Transverse colon (tissue), 4 donors: ENCODE measurements around the gene GNB1L. TPM values are rescaled to one million over a fixed set of nuclear protein-coding genes. Genes with fewer than 3 reads are reported as not detected.

Experiments used
- DNase-seq: peaks from one replicate; pipeline ENCODE4 v3.0.0-alpha.2; 2019
- H3K27ac ChIP-seq, 4 donors: fragments of 200-600 bp; sonication (generic); 2 replicates each; pipeline ENCODE4 v1.5.1; 2016 to 2018; ENCODE audit warnings: inconsistent platforms in 4 of 4
- H3K27me3 ChIP-seq: fragments of 200-600 bp; sonication (generic); 2 replicates; pipeline ENCODE4 v1.5.1; 2017; ENCODE audit warnings: inconsistent platforms
- H3K36me3 ChIP-seq, 4 donors: fragments of 200-600 bp; sonication (generic); 2 replicates each; pipeline ENCODE4 v1.5.1; 2017 to 2019; ENCODE audit warnings: inconsistent platforms in 4 of 4
- H3K4me1 ChIP-seq, 4 donors: fragments of 200-600 bp; sonication (generic); 2 replicates each; pipeline ENCODE4 v1.5.1; 2017 to 2020; ENCODE audit warnings: inconsistent platforms in 4 of 4
- H3K4me3 ChIP-seq, 4 donors: fragments of 200-600 bp; sonication (generic); 1 replicate in 1 of 4; 2 replicates in 3 of 4; pipeline versions ENCODE4 v1.5.1 to v1.6.1; 2017 to 2019; ENCODE audit warnings: inconsistent platforms in 4 of 4
- H3K9me3 ChIP-seq, 2 donors: fragments of 200-600 bp; sonication (generic); 2 replicates each; pipeline ENCODE4 v1.5.1; 2017 to 2019; ENCODE audit warnings: inconsistent platforms in 2 of 2
- EP300 ChIP-seq: sonication (generic); formaldehyde crosslinking; IDR thresholded peaks from one replicate; pipeline ENCODE4 v1.6.1; 2017; ENCODE audit warnings: antibody characterized with exemption, low read depth
- POLR2A ChIP-seq: fragments of 450-650 bp; IDR thresholded peaks from one replicate; pipeline ENCODE4 v1.6.1; 2016; ENCODE audit warnings: antibody characterized with exemption, mild to moderate bottlenecking, moderate library complexity
- POLR2AphosphoS5 ChIP-seq, 3 donors: sonication (generic); formaldehyde crosslinking; IDR thresholded peaks; one replicate each; pipeline ENCODE4 v1.6.1; 2016; ENCODE audit warnings: antibody characterized with exemption in 3 of 3
- WGBS, 2 donors: methylation state at CpG; one replicate each; pipeline ENCODE4 v1.1.5; 2018; ENCODE audit warnings: low coverage in 1 of 2; 5-methylcytosine and 5-hydroxymethylcytosine counted together
- in situ Hi-C, 4 donors: fragments of 200-750 bp; cut with MboI; loops; one replicate each; pipeline versions ENCODE4 v1.15.0 to v1.15.1; 2017; ENCODE audit warnings: low sequenced_read_pairs in 3 of 4, low pct_ligation_motif_present in 1 of 4, low pct_unique_long_range_greater_than_20kb in 1 of 4
- intact Hi-C: fragments of 100-400 bp; cut with DNase I; formaldehyde crosslinking; loops from one replicate; pipeline ENCODE4 v1.15.1; 2023; ENCODE audit warnings: low total_unique reads
- total RNA-seq, 4 donors: library from RNA; depleted of rRNA; stranded (reverse); fragments of >200 nt; gene quantifications; one replicate each; pipeline ENCODE4 v1.1.0, GENCODE V29; 2016
- TF ChIP-seq, protein P1 (sequence below), 5 experiments: fragments of 200-600 bp in 3 of 5; fragments of 450-650 bp in 2 of 5; sonication (generic) in 3 of 5; IDR thresholded peaks; 1 replicate in 2 of 5; 2 replicates in 3 of 5; pipeline ENCODE4 v1.5.1; 2016 to 2017; ENCODE audit warnings: antibody characterized with exemption in 5 of 5, inconsistent platforms in 3 of 5, mild to moderate bottlenecking in 2 of 5, moderate library complexity in 1 of 5

The GNB1L gene
- total RNA-seq, 4 donors from 2014 or later, result 0.80 to 4.8 (median 2.8) TPM

- H3K4me1 ChIP-seq, result no peaks in the 10 kb centered on the region
- no peak for DNase-seq
- no peaks in the 10 kb centered on the region for H3K27me3 ChIP-seq
- H3K4me3 ChIP-seq, result no peak overlapping the region
- no peak for TF ChIP-seq POLR2A
- no peak for TF ChIP-seq EP300
- no peak for TF ChIP-seq POLR2AphosphoS5 (IDR thresholded peaks at IDR 0.05)
- TF ChIP-seq, protein P1, sequence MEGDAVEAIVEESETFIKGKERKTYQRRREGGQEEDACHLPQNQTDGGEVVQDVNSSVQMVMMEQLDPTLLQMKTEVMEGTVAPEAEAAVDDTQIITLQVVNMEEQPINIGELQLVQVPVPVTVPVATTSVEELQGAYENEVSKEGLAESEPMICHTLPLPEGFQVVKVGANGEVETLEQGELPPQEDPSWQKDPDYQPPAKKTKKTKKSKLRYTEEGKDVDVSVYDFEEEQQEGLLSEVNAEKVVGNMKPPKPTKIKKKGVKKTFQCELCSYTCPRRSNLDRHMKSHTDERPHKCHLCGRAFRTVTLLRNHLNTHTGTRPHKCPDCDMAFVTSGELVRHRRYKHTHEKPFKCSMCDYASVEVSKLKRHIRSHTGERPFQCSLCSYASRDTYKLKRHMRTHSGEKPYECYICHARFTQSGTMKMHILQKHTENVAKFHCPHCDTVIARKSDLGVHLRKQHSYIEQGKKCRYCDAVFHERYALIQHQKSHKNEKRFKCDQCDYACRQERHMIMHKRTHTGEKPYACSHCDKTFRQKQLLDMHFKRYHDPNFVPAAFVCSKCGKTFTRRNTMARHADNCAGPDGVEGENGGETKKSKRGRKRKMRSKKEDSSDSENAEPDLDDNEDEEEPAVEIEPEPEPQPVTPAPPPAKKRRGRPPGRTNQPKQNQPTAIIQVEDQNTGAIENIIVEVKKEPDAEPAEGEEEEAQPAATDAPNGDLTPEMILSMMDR (IDR thresholded peaks at IDR 0.05), result no peak
- WGBS, 2 donors, result 91% methylated on average over 17 of the region's 18 CpGs; no CpG with 5 or more reads in 1 of the 2 donors
- H3K36me3 ChIP-seq, result no peaks in the 10 kb centered on the region
- intact Hi-C loops (no loop called here), in situ Hi-C loops (no loop called here)
- no peaks in the 10 kb centered on the region for H3K9me3 ChIP-seq
- no peak overlapping the region for H3K27ac ChIP-seq
These were observed 33.7 kb downstream of the GNB1L start for GRCh38 chr22:19820880-19821522.

DNA sequence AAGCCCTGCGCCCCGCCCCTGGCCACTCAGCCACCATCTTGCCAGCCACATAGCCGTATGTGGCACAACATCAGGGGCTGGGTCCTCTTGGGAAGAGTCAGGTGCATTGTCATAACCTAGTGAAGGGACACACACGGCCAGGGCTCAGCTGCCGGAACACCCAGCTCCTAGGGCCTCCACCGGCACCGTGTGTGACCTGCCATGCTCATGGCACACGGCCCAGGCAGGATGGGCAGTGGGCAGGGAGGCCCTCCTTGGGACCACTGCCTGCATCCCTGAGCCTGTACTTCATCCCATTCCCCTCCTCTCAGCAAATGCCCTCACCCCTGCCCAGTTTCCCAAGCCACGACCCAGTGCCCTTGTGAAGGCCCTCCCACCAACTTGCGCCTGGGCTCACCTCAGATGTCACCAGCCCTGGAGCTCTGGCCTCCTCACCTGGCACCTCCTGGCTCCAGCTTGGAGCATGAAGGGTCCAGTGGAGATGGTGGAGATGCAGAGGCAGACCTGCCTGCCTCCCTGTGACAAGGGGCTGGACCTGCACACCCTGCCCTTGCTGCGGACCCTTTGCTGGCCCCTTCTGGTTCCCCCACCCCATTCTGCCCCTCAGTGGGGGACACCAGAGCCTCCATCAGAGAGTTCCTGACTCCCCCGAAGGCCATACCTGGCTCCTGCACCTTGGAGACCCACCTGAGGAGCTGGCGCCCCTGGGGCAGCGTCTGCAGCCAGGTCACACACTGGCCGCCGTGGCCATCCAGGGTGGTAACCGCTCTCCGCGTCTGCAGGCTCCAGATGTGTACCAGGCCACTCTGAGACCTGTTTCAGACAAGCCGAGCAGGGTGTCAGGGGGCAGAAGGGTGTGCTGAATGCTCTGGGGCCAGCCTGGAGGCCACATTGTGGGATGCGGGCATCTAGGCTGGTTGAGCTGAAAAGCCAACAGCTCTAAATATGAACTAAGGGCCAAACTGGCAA lies 34.5 kb downstream of the GNB1L start:
- in situ Hi-C loops (no loop called here), intact Hi-C loops (no loop called here)
- no peak overlapping the region for H3K4me3 ChIP-seq
- H3K4me1 ChIP-seq, result no peaks in the 10 kb centered on the region
- no peak overlapping the region for H3K27ac ChIP-seq
- H3K27me3 ChIP-seq, result no peaks in the 10 kb centered on the region
- WGBS, 2 donors, result 93 to 100% methylated on average over 5 to 18 of the region's 21 CpGs
- no peaks in the 10 kb centered on the region for H3K36me3 ChIP-seq
- no peak for DNase-seq
- no peak for TF ChIP-seq EP300
- no peaks in the 10 kb centered on the region for H3K9me3 ChIP-seq

- 93% methylated on average over 13 of the region's 14 CpGs; no CpG with 5 or more reads in 1 of the 2 donors for WGBS, 2 donors
- Histone ChIP-seq H3K4me3 (no peak overlapping the region), H3K27ac (no peak overlapping the region), H3K9me3 (no peaks in the 10 kb centered on the region), H3K4me1 (no peaks in the 10 kb centered on the region), H3K27me3 (no peaks in the 10 kb centered on the region), H3K36me3 (no peaks in the 10 kb centered on the region)
- TF ChIP-seq POLR2A (no peak), EP300 (no peak), POLR2AphosphoS5 (IDR thresholded peaks at IDR 0.05) (no peak)
- TF ChIP-seq, protein P1 (IDR thresholded peaks at IDR 0.05), result no peak
- in situ Hi-C loops (no loop called here), intact Hi-C loops (no loop called here)
- DNase-seq, result no peak
These were observed 35.3 kb downstream of the GNB1L start for GRCh38 chr22:19819208-19819910.

DNA sequence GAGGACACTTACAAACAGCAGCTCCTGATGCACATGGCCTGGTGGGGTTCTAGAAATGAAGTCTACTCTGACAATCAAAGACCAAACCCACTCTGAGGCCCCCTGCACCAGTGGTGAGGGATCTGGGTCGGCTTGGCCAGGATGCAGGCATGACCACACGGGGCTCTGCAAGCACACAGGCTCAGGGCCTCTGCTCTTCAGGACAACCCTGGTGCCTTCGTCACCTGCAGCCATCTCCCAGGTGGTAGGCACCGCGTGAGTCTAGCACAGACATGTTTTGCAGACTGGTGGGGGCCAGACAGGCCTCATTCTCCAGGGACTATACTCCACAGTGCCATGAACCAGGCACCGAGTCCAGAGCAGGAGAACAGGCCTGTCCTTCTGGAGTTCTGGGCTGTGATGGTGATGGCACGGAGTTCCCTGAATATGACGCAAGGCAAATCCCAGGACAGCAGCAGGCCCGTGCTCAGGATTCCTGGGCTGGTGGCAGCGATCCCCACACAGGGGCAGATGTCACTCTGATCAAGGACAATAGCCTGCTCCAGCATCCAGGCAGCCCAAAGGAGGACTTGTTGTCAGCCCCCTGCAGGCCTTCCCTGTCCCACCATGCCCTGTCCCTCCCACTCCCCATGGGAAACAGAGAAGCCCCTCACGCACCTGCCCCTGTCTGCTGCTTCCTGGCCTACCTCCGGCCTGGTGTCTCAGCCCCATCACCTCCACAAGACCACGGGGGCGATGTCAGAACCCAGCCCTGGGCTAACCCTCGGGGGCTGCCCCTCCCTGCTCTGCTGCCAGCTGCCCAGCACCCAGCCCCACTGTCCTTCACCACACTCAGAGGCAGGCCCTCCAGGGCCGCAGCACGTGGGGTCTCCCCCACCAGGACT lies 36.1 kb downstream of the GNB1L start:
- TF ChIP-seq POLR2A (no peak), POLR2AphosphoS5 (IDR thresholded peaks at IDR 0.05) (no peak), EP300 (no peak)
- TF ChIP-seq, protein P1 (IDR thresholded peaks at IDR 0.05), result no peak
- intact Hi-C loops, result no loop called here
- 97% methylated on average over 12 of the region's 17 CpGs; no CpG with 5 or more reads in 1 of the 2 donors for WGBS, 2 donors
- Histone ChIP-seq H3K27ac (no peak overlapping the region), H3K27me3 (no peaks in the 10 kb centered on the region), H3K9me3 (no peaks in the 10 kb centered on the region), H3K36me3 (no peaks in the 10 kb centered on the region), H3K4me1 (no peaks in the 10 kb centered on the region), H3K4me3 (no peak overlapping the region)
- in situ Hi-C loops, result no loop called here
- no peak for DNase-seq
